PFSK-1 (cell line): ENCODE measurements around the gene ST6GALNAC3.

Experiments
- FOXP2 ChIP-seq: optimal IDR thresholded peaks from 2 replicates; pipeline ENCODE3; 2011; ENCODE audit warnings: borderline replicate concordance, control low read depth, inconsistent platforms; ENCODE audit not compliant: insufficient read depth; ENCODE audit errors: extremely low read length, extremely low read depth
- POLR2AphosphoS5 ChIP-seq: IDR thresholded peaks from 2 replicates; pipeline ENCODE4 v1.6.1; 2012; ENCODE audit warnings: low read depth, mild to moderate bottlenecking, control low read depth, low read length, moderate library complexity
- SIN3A ChIP-seq: IDR thresholded peaks from 2 replicates; pipeline ENCODE4 v1.6.1; 2012; ENCODE audit warnings: mild to moderate bottlenecking, low read length, moderate library complexity, borderline replicate concordance; ENCODE audit not compliant: insufficient read depth
- TAF1 ChIP-seq: IDR thresholded peaks from 2 replicates; pipeline ENCODE4 v1.6.1; 2012; ENCODE audit warnings: low read length, control low read depth, borderline replicate concordance; ENCODE audit not compliant: insufficient read depth
- TF ChIP-seq, protein P1 (sequence below), 2 experiments: IDR thresholded peaks; 2 replicates each; pipeline versions ENCODE4 v1.6.1 to v1.8.0; 2011 to 2012; ENCODE audit warnings: low read depth in 2 of 2, low read length in 2 of 2, control low read depth in 1 of 2, inconsistent platforms in 1 of 2, mild to moderate bottlenecking in 1 of 2, moderate library complexity in 1 of 2; ENCODE audit not compliant: insufficient read depth in 1 of 2

The ST6GALNAC3 gene

GRCh38 chr1:76503736-76504135 lies 429.2 kb downstream of the ST6GALNAC3 start:
- no peak for TF ChIP-seq FOXP2
- no peak for TF ChIP-seq POLR2AphosphoS5
- TF ChIP-seq, protein P1, sequence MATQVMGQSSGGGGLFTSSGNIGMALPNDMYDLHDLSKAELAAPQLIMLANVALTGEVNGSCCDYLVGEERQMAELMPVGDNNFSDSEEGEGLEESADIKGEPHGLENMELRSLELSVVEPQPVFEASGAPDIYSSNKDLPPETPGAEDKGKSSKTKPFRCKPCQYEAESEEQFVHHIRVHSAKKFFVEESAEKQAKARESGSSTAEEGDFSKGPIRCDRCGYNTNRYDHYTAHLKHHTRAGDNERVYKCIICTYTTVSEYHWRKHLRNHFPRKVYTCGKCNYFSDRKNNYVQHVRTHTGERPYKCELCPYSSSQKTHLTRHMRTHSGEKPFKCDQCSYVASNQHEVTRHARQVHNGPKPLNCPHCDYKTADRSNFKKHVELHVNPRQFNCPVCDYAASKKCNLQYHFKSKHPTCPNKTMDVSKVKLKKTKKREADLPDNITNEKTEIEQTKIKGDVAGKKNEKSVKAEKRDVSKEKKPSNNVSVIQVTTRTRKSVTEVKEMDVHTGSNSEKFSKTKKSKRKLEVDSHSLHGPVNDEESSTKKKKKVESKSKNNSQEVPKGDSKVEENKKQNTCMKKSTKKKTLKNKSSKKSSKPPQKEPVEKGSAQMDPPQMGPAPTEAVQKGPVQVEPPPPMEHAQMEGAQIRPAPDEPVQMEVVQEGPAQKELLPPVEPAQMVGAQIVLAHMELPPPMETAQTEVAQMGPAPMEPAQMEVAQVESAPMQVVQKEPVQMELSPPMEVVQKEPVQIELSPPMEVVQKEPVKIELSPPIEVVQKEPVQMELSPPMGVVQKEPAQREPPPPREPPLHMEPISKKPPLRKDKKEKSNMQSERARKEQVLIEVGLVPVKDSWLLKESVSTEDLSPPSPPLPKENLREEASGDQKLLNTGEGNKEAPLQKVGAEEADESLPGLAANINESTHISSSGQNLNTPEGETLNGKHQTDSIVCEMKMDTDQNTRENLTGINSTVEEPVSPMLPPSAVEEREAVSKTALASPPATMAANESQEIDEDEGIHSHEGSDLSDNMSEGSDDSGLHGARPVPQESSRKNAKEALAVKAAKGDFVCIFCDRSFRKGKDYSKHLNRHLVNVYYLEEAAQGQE (IDR thresholded peaks at IDR 0.05; ENCODE audit: insufficient read depth in 1 of 2, low read depth in 2 of 2, low read length in 2 of 2), result no peak
- TF ChIP-seq SIN3A, result no peak
- no peak for TF ChIP-seq TAF1

GRCh38 chr1:76507376-76507775 lies 432.8 kb downstream of the ST6GALNAC3 start:
- TF ChIP-seq, protein P1 (IDR thresholded peaks at IDR 0.05; ENCODE audit: insufficient read depth in 1 of 2, low read depth in 2 of 2, low read length in 2 of 2), result no peak
- TF ChIP-seq POLR2AphosphoS5 (no peak), FOXP2 (no peak), TAF1 (no peak), SIN3A (no peak)

DNA sequence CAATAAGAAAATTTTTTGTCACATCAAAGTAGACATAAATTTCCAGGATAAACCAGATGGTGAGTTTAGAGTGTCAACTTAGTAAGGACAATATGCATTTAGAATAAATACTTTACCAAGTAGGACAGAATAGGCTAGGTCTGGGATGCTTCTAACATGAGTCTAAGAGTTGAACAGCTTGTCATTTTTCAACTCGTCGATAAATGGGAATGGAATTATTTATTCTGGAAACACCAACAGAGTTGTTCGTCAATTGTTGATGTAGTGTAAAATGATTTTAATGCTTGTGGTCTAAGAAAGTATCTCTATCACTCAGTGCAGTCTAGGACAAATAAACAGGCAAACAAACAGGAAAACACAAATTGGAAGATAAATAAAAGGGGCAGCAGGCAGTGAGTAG lies 434.3 kb downstream of the ST6GALNAC3 start:
- TF ChIP-seq SIN3A (no peak), FOXP2 (no peak), POLR2AphosphoS5 (no peak), TAF1 (no peak)
- TF ChIP-seq, protein P1 (IDR thresholded peaks at IDR 0.05; ENCODE audit: insufficient read depth in 1 of 2, low read depth in 2 of 2, low read length in 2 of 2), result no peak

DNA sequence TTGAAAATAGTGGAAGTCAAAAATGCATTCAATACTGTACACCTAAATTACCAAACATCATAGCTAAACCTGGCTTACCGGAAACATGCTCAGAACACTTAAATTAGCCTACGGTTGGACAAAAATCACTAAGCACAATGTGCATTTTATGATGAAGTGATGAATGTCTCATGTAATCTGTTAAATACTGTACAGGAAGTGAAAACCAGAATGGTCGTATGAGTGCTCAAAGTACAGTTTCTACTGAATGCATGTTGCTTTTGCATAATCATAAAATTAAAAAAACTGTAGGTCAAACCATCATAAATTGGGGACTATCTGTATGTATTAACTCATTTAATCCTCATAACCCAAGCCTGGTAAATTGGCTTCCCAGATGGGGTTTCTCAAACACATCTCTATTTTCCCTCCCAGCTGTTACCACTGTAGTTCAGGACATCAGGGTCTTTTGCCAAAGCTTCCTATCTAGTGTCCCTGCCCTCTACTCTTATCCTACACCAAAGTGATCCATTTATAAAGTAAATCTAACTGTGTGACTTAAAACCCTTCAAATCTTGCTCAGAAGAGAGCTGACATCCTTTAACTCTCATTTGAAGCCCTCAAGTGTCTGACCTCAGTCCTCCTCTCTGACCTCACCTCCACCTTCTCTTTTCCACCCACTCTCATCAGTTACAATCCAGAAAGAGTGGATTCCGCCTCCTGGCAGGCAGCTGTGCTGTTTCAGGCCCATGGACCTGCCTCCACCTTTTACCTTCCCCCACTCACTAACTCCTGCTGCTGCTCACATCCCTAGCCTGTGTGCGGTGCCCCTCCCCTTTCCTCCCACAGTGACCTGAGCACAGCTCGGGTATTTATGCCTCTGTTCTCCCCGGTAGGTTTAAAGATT lies 436.4 kb downstream of the ST6GALNAC3 start:
- TF ChIP-seq, protein P1 (IDR thresholded peaks at IDR 0.05; ENCODE audit: insufficient read depth in 1 of 2, low read depth in 2 of 2, low read length in 2 of 2), result no peak
- TF ChIP-seq SIN3A, result no peak
- no peak for TF ChIP-seq FOXP2
- TF ChIP-seq POLR2AphosphoS5, result no peak
- TF ChIP-seq TAF1, result no peak
